CD4-positive, alpha-beta memory T cell (primary cell): Measurements from ENCODE around the gene OR2B6. TPM values are rescaled to one million over a fixed set of nuclear protein-coding genes. Genes with fewer than 3 reads are reported as not detected.

ENCODE experiments used
- CTCF ChIA-PET: fragments of 350-600 bp; sonication (Branson Sonifier 250); formaldehyde crosslinking; loops from one replicate; lab custom pipeline; 2021; ENCODE audit warnings: inconsistent platforms; ENCODE audit not compliant: partially characterized antibody; lab: Charles Lee
- POLR2A ChIA-PET: fragments of 350-600 bp; sonication (Branson Sonifier 250); formaldehyde crosslinking; loops from one replicate; lab custom pipeline; 2021; ENCODE audit not compliant: partially characterized antibody; lab: Charles Lee
- DNase-seq, 5 donors: peaks; one replicate each; pipeline versions ENCODE4 v3.0.0 to v3.0.0-alpha.2; 2020 to 2022; ENCODE audit warnings: mixed read lengths in 1 of 5
- H3K27ac ChIP-seq: one replicate; pipeline ENCODE4 v1.7.0; 2013; ENCODE audit warnings: low read depth, low read length
- H3K27me3 ChIP-seq: 2 replicates; pipeline ENCODE4 v1.7.0; 2013; ENCODE audit warnings: mild to moderate bottlenecking, low read length, moderate library complexity; ENCODE audit not compliant: insufficient read depth
- H3K36me3 ChIP-seq: 2 replicates; pipeline ENCODE4 v1.7.0; 2013; ENCODE audit warnings: mild to moderate bottlenecking, low read length, moderate library complexity; ENCODE audit not compliant: insufficient read depth
- H3K4me1 ChIP-seq: 2 replicates; pipeline ENCODE4 v1.7.0; 2013; ENCODE audit warnings: mild to moderate bottlenecking, low read length, moderate library complexity; ENCODE audit not compliant: insufficient read depth
- H3K4me3 ChIP-seq, 2 donors: one replicate each; pipeline ENCODE4 v1.7.0; 2013; ENCODE audit warnings: low read length in 2 of 2, mild to moderate bottlenecking in 1 of 2
- H3K9me3 ChIP-seq, 2 donors: one replicate each; pipeline ENCODE4 v1.7.0; 2013; ENCODE audit warnings: low read length in 2 of 2, control low read depth in 1 of 2; ENCODE audit not compliant: control insufficient read depth in 1 of 2
- H3K27ac Mint-ChIP-seq, 7 donors: one replicate each; pipeline ENCODE4 v1.8.0; 2020 to 2021; ENCODE audit warnings: mixed read lengths in 7 of 7, mild to moderate bottlenecking in 6 of 7, inconsistent platforms in 3 of 7, moderate library complexity in 3 of 7
- H3K27me3 Mint-ChIP-seq, 2 donors: one replicate each; pipeline ENCODE4 v1.8.0; 2020 to 2021; ENCODE audit warnings: mixed read lengths in 2 of 2
- H3K36me3 Mint-ChIP-seq, 2 donors: one replicate each; pipeline ENCODE4 v1.8.0; 2020 to 2021; ENCODE audit warnings: mixed read lengths in 2 of 2, inconsistent platforms in 1 of 2, mild to moderate bottlenecking in 1 of 2
- H3K4me1 Mint-ChIP-seq, 4 donors: one replicate each; pipeline ENCODE4 v1.8.0; 2020 to 2021; ENCODE audit warnings: mixed read lengths in 4 of 4, mild to moderate bottlenecking in 1 of 4
- H3K4me3 Mint-ChIP-seq, 8 donors: one replicate each; pipeline ENCODE4 v1.8.0; 2020 to 2021; ENCODE audit warnings: mixed read lengths in 8 of 8, mild to moderate bottlenecking in 7 of 8, moderate library complexity in 6 of 8, inconsistent platforms in 3 of 8
- H3K9me3 Mint-ChIP-seq, 8 donors: one replicate each; pipeline ENCODE4 v1.8.0; 2020 to 2021; ENCODE audit warnings: mixed read lengths in 8 of 8, mild to moderate bottlenecking in 5 of 8, inconsistent platforms in 3 of 8, moderate library complexity in 1 of 8
- intact Hi-C: fragments of 100-400 bp; cut with micrococcal nuclease; formaldehyde crosslinking; loops from one replicate; pipeline ENCODE4 v1.15.1; 2023
- polyA plus RNA-seq, 2 donors: library from polyadenylated mRNA; unstranded; fragments of 300-500 nt; fragmentation: Illumina TruSeq; gene quantifications; one replicate each; pipeline ENCODE4 v1.2.3, GENCODE V29; 2021
- total RNA-seq, 2 experiments: library from RNA; stranded (reverse); gene quantifications; one replicate each; pipeline ENCODE4 v1.2.3, GENCODE V29; 2021

Gene OR2B6
- total and polyA plus RNA-seq, 4 experiments from 2014 or later = not detected

DNA sequence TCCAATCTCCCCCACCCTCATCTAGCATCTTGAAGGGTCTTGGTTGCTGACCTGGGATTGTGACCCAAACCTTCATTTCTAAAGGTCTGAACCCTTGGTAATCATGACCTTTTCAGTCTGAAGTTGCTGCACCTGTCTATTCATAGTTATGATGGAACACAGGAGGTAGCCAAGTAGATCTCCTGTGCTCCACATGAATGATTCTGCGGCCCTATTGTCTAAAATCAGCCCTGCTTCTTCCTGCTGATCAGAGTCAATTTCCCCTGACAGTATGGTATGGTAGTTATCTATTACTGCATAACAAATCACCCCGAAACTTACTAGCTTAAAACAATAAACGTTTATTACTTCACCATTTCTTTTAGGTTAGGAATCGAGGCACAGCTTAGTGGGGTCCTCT lies 9.0 kb downstream of the OR2B6 start:
- CTCF ChIA-PET = interaction anchor here (1.2 kb wide), 1 partner anchor 11 kb away, joined by 4 read pairs; no protein-coding TSS in a partner anchor
- Histone ChIP-seq H3K27me3 (no peaks in the 10 kb centered on the region), H3K36me3 (no peaks in the 10 kb centered on the region), H3K4me3 (no peak overlapping the region), H3K4me1 (no peaks in the 10 kb centered on the region), H3K9me3 (no peaks in the 10 kb centered on the region), H3K27ac (no peak overlapping the region)
- Mint-ChIP-seq H3K27ac (no peak overlapping the region), H3K27me3 (peaks cover 21 to 51% of the 10 kb centered on the region in 2 donors), H3K4me3 (no peak overlapping the region), H3K9me3 (peaks cover 2 to 23% (median 13%) of the 10 kb centered on the region in 8 donors), H3K4me1 (no peaks in the 10 kb centered on the region), H3K36me3 (peaks cover 0 to 4% of the 10 kb centered on the region in 2 donors)
- POLR2A ChIA-PET = no interaction called here
- DNase-seq = no peak
- intact Hi-C loops = no loop called here

DNA sequence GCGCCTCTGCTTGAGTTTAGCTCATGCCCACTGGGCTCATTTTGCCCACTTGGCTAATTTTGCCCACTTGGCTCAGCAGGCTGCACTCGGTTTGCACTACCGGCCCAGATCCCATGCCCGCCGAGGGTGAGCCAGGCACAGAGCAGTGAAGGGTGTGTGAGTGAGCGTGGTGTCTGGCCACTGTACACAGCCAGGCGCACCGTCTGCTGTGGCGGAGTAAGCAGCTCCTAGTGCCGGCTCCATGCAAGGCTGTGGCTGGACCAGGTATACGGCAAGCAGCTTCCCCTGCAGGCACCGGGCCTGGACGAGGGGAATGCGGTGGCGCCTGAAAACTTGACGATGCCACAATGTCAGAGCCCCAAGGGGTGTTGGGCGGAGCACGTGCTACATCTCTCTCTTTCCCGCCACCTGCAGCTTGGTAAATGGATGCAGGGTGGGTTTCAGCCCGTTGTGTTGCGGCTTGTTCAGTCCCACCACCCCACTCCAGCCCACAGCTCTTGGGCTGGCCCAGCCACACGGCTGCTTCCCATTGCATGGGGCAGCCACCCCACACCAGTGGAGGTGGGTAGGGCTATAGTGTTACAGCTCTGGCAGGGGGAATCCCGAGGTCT lies 9.9 kb downstream of the OR2B6 start:
- ChIA-PET POLR2A (no interaction called here), CTCF (interaction anchor here (0.7 to 1.2 kb wide), 2 partner anchors 9 to 10 kb away, joined by 3 to 4 read pairs; partner anchors contain the start of gene OR2B6)
- Histone ChIP-seq H3K4me1 (no peaks in the 10 kb centered on the region), H3K9me3 (no peaks in the 10 kb centered on the region), H3K36me3 (no peaks in the 10 kb centered on the region), H3K27ac (no peak overlapping the region), H3K4me3 (no peak overlapping the region), H3K27me3 (peaks cover 3% of the 10 kb centered on the region)
- no peak overlapping the region for H3K27ac Mint-ChIP-seq
- H3K9me3 Mint-ChIP-seq = peaks cover 2 to 26% (median 15%) of the 10 kb centered on the region in 8 donors
- no peak for DNase-seq
- no peaks in the 10 kb centered on the region for H3K4me1 Mint-ChIP-seq
- H3K4me3 Mint-ChIP-seq = no peak overlapping the region
- H3K36me3 Mint-ChIP-seq = peaks cover 0 to 4% of the 10 kb centered on the region in 2 donors
- intact Hi-C loops = no loop called here
- peaks cover 21 to 54% of the 10 kb centered on the region in 2 donors for H3K27me3 Mint-ChIP-seq

- Mint-ChIP-seq H3K4me1 (no peaks in the 10 kb centered on the region), H3K27me3 (peaks cover 20 to 47% of the 10 kb centered on the region in 2 donors), H3K27ac (no peak overlapping the region), H3K36me3 (peaks cover 0 to 4% of the 10 kb centered on the region in 2 donors), H3K4me3 (no peak overlapping the region), H3K9me3 (peaks cover 2 to 23% (median 15%) of the 10 kb centered on the region in 8 donors)
- ChIA-PET CTCF (no interaction called here), POLR2A (no interaction called here)
- H3K27ac ChIP-seq = no peak overlapping the region
- no peak for DNase-seq
- H3K4me3 ChIP-seq = no peak overlapping the region
- peaks cover 3% of the 10 kb centered on the region for H3K27me3 ChIP-seq
- no peaks in the 10 kb centered on the region for H3K36me3 ChIP-seq
- no peaks in the 10 kb centered on the region for H3K4me1 ChIP-seq
- intact Hi-C loops = no loop called here
- no peaks in the 10 kb centered on the region for H3K9me3 ChIP-seq
Measured at GRCh38 chr6:27970444-27970843, 13.4 kb downstream of the OR2B6 start.

DNA sequence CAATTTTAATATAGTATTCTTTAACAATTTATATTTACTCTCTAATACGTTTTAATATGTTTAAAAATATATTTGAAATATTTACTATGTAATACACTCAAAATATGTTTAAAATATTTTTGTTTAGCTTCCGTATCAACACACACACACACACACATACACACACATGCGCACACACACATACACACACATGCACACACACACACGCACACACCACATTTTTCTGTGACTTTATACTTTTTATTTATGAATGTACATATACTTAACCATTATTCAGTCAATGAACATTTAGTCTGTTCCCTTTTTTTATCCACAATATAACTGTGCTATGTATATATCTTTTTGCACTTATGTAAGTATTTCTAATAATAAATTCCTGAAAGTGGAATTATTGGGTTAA lies 15.7 kb downstream of the OR2B6 start:
- peaks cover 6% of the 10 kb centered on the region for H3K27me3 ChIP-seq
- Mint-ChIP-seq H3K27me3 (peaks cover 21 to 43% of the 10 kb centered on the region in 2 donors), H3K36me3 (peaks cover 0 to 4% of the 10 kb centered on the region in 2 donors), H3K4me1 (no peaks in the 10 kb centered on the region), H3K27ac (no peak overlapping the region), H3K4me3 (no peak overlapping the region), H3K9me3 (peaks cover 0 to 18% (median 14%) of the 10 kb centered on the region in 8 donors)
- DNase-seq = no peak
- H3K4me3 ChIP-seq = no peak overlapping the region
- intact Hi-C loops = no loop called here
- no peaks in the 10 kb centered on the region for H3K4me1 ChIP-seq
- CTCF ChIA-PET = no interaction called here
- H3K36me3 ChIP-seq = no peaks in the 10 kb centered on the region
- no peak overlapping the region for H3K27ac ChIP-seq
- POLR2A ChIA-PET = no interaction called here
- no peaks in the 10 kb centered on the region for H3K9me3 ChIP-seq

- ChIA-PET CTCF (interaction anchor here (1.3 kb wide), 1 partner anchor 11 kb away, joined by 4 read pairs; no protein-coding TSS in a partner anchor), POLR2A (no interaction called here)
- Mint-ChIP-seq H3K4me3 (no peak overlapping the region), H3K9me3 (no peaks in the 10 kb centered on the region), H3K36me3 (no peaks in the 10 kb centered on the region), H3K27me3 (peaks cover 15 to 27% of the 10 kb centered on the region in 2 donors), H3K27ac (no peak overlapping the region), H3K4me1 (no peaks in the 10 kb centered on the region)
- Histone ChIP-seq H3K36me3 (no peaks in the 10 kb centered on the region), H3K9me3 (no peaks in the 10 kb centered on the region), H3K4me3 (no peak overlapping the region), H3K27me3 (peaks cover 3% of the 10 kb centered on the region), H3K4me1 (no peaks in the 10 kb centered on the region), H3K27ac (no peak overlapping the region)
- intact Hi-C loops = no loop called here
- no peak for DNase-seq
Measured at GRCh38 chr6:27977387-27977786, 20.3 kb downstream of the OR2B6 start.

- Mint-ChIP-seq H3K36me3 (no peaks in the 10 kb centered on the region), H3K27ac (no peak overlapping the region), H3K4me1 (no peaks in the 10 kb centered on the region), H3K4me3 (no peak overlapping the region), H3K27me3 (peaks cover 16 to 27% of the 10 kb centered on the region in 2 donors), H3K9me3 (no peaks in the 10 kb centered on the region)
- ChIA-PET CTCF (no interaction called here), POLR2A (no interaction called here)
- Histone ChIP-seq H3K36me3 (no peaks in the 10 kb centered on the region), H3K27ac (no peak overlapping the region), H3K27me3 (peaks cover 3% of the 10 kb centered on the region), H3K4me1 (no peaks in the 10 kb centered on the region), H3K4me3 (no peak overlapping the region), H3K9me3 (no peaks in the 10 kb centered on the region)
- intact Hi-C loops = no loop called here
- DNase-seq = no peak
Measured at GRCh38 chr6:27978705-27979104, 21.7 kb downstream of the OR2B6 start.

DNA sequence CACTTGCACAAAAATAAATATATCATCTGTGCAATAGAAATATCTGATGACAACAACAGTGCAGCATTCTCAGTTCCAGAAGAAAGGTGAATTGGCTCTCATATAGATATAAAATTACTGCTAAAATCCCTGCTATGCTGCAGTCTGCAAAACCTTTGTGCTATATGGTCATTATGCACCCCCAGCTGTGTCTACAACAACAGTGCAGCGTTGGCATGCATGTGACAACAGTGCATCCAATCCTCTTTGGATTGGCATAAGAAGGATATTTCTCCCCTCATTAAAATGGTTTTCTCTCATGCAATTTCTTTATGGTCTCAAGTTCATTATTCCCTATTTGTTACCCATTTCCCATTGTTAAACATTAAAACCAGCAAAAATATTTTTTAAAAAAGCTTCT lies 23.1 kb downstream of the OR2B6 start:
- CTCF ChIA-PET = no interaction called here
- POLR2A ChIA-PET = no interaction called here

More for the DNA sequence above, 23.1 kb downstream of the OR2B6 start:
- Histone ChIP-seq H3K27ac (no peak overlapping the region), H3K36me3 (no peaks in the 10 kb centered on the region), H3K27me3 (peaks cover 3% of the 10 kb centered on the region), H3K9me3 (no peaks in the 10 kb centered on the region), H3K4me1 (no peaks in the 10 kb centered on the region), H3K4me3 (no peak overlapping the region)
- no peaks in the 10 kb centered on the region for H3K36me3 Mint-ChIP-seq
- no peak overlapping the region for H3K4me3 Mint-ChIP-seq
- no peak overlapping the region for H3K27ac Mint-ChIP-seq
- no peaks in the 10 kb centered on the region for H3K9me3 Mint-ChIP-seq
- intact Hi-C loops = no loop called here
- DNase-seq = no peak
- peaks cover 13 to 25% of the 10 kb centered on the region in 2 donors for H3K27me3 Mint-ChIP-seq
- no peaks in the 10 kb centered on the region for H3K4me1 Mint-ChIP-seq
